NCI-H1417 (cell line): ENCODE measurements around the gene CNKSR2.
A peak's percentile ranks its signal among the peaks of the same experiment; 100 is the strongest.

Experiments
- DNase-seq, 3 experiments: peaks; one replicate each; lab custom pipeline; 2025; lab: John Stamatoyannopoulos, UW

Gene CNKSR2

GRCh38 chrX:21610168-21610567, 235.9 kb downstream of the CNKSR2 start:
- DNase-seq, result no peak

- no peak for DNase-seq
These were observed 237.9 kb downstream of the CNKSR2 start for GRCh38 chrX:21612154-21612553.

- DNase-seq, result no peak
These were observed 242.2 kb downstream of the CNKSR2 start for GRCh38 chrX:21616386-21616785.

GRCh38 chrX:21620234-21620633, 246.0 kb downstream of the CNKSR2 start:
- no peak for DNase-seq

- DNase-seq, result no peak
These were observed 249.7 kb downstream of the CNKSR2 start for GRCh38 chrX:21623778-21624501.

GRCh38 chrX:21632027-21632426, 257.8 kb downstream of the CNKSR2 start:
- peak in 2 of 3 experiments; percentile 9 to 42 for DNase-seq

- DNase-seq, result no peak
These were observed 264.1 kb downstream of the CNKSR2 start for GRCh38 chrX:21638311-21638710.

GRCh38 chrX:21639775-21640174, 265.6 kb downstream of the CNKSR2 start:
- DNase-seq, result no peak

- no peak for DNase-seq
These were observed 271.2 kb downstream of the CNKSR2 start for GRCh38 chrX:21645431-21645830.

- no peak for DNase-seq
These were observed 271.7 kb downstream of the CNKSR2 start for GRCh38 chrX:21645886-21646285.

GRCh38 chrX:21655901-21656586, 281.8 kb downstream of the CNKSR2 start:
- no peak for DNase-seq

- DNase-seq, result no peak
These were observed 282.5 kb downstream of the CNKSR2 start for GRCh38 chrX:21656587-21657317.

GRCh38 chrX:21657318-21658151, 283.3 kb downstream of the CNKSR2 start:
- DNase-seq, result no peak

GRCh38 chrX:21658152-21658737, 284.0 kb downstream of the CNKSR2 start, which contains the start of gene KLHL34:
TSS of gene KLHL34 (minus strand) at chrX:21658330. CDS start at chrX:21657788, 542 bp downstream.
- no peak for DNase-seq

- no peak for DNase-seq
These were observed 284.5 kb downstream of the CNKSR2 start for GRCh38 chrX:21658746-21659145.

- DNase-seq, result no peak
These were observed 285.1 kb downstream of the CNKSR2 start for GRCh38 chrX:21659320-21659719.

GRCh38 chrX:21660156-21660555, 285.9 kb downstream of the CNKSR2 start:
- no peak for DNase-seq

- DNase-seq, result no peak
These were observed 287.1 kb downstream of the CNKSR2 start for GRCh38 chrX:21661316-21661715.

- no peak for DNase-seq
These were observed 288.5 kb downstream of the CNKSR2 start for GRCh38 chrX:21662761-21663160.

- DNase-seq, result no peak
These were observed 292.0 kb downstream of the CNKSR2 start for GRCh38 chrX:21666252-21666651.

- DNase-seq, result no peak
These were observed 292.5 kb downstream of the CNKSR2 start for GRCh38 chrX:21666679-21667078.
